GM12892 (cell line): Measurements from ENCODE around the gene GRM7.

Source experiments
- POLR2AphosphoS5 ChIP-seq: IDR thresholded peaks from 2 replicates; pipeline ENCODE4 v1.6.1; 2011; ENCODE audit warnings: low read depth, low read length, control low read depth
- TAF1 ChIP-seq: IDR thresholded peaks from 2 replicates; pipeline ENCODE4 v1.6.1; 2011; ENCODE audit warnings: low read depth, mild to moderate bottlenecking, control low read depth, low read length, borderline replicate concordance

DNA sequence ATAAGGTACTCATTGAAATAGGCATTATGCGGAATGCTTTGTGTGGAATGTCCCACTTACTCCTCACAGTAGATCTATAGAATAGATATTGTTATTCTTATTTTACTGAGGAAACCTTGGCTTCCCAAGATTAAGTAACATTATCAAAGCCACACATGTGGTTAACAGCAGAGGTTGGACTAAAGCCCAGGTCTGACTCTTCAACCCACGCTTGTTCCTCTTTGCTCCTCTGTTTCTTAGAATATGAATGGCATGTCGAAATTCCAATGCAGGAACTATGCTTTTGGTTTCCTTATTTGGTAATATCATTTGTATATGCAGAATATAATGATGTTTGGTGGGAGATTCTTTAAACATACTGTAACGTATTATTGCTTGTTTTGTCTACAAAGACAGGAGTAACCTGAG, 821.9 kb downstream of the GRM7 start:
- TF ChIP-seq TAF1 (no peak), POLR2AphosphoS5 (no peak)
